Breast epithelium (tissue), 4 donors: ENCODE results near the gene LPCAT3. TPM values are rescaled to one million over a fixed set of nuclear protein-coding genes. Genes with fewer than 3 reads are reported as not detected.

Source experiments
- DNase-seq, 2 donors: peaks; one replicate each; pipeline ENCODE4 v3.0.0-alpha.2; 2019; ENCODE audit warnings: low spot score in 2 of 2
- H3K27ac ChIP-seq, 2 donors: fragments of 200-600 bp; sonication (generic) in 1 of 2; one replicate each; pipeline ENCODE4 v1.5.1; 2016 to 2019; ENCODE audit warnings: mild to moderate bottlenecking in 1 of 2
- H3K27me3 ChIP-seq, 2 donors: fragments of 200-600 bp; sonication (generic) in 1 of 2; one replicate each; pipeline versions ENCODE4 v1.5.1 to v1.6.0; 2017 to 2019; ENCODE audit warnings: control low read depth in 1 of 2, mild to moderate bottlenecking in 1 of 2
- H3K36me3 ChIP-seq: fragments of 200-600 bp; one replicate; pipeline ENCODE4 v1.5.1; 2019
- H3K4me1 ChIP-seq, 2 donors: fragments of 200-600 bp; sonication (generic); one replicate each; pipeline ENCODE4 v1.5.1; 2016 to 2019; ENCODE audit warnings: control low read depth in 1 of 2
- H3K4me3 ChIP-seq, 3 donors: fragments of 200-600 bp; sonication (generic); 1 replicate in 2 of 3; 2 replicates in 1 of 3; pipeline ENCODE4 v1.5.1; 2016 to 2019; ENCODE audit warnings: mild to moderate bottlenecking in 3 of 3, moderate library complexity in 2 of 3
- H3K9me3 ChIP-seq, 2 donors: fragments of 200-600 bp; sonication (generic) in 1 of 2; one replicate each; pipeline ENCODE4 v1.5.1; 2016 to 2019; ENCODE audit warnings: control low read depth in 1 of 2
- CTCF ChIP-seq, 3 donors: fragments of 450-650 bp; IDR thresholded peaks; one replicate each; pipeline ENCODE4 v1.5.1; 2016 to 2017; ENCODE audit warnings: antibody characterized with exemption in 3 of 3, mild to moderate bottlenecking in 3 of 3, moderate library complexity in 3 of 3
- POLR2A ChIP-seq: fragments of 450-650 bp; IDR thresholded peaks from one replicate; pipeline ENCODE4 v1.6.1; 2016; ENCODE audit warnings: antibody characterized with exemption, mild to moderate bottlenecking, moderate library complexity
- POLR2AphosphoS5 ChIP-seq, 3 donors: sonication (generic); formaldehyde crosslinking; IDR thresholded peaks; one replicate each; pipeline ENCODE4 v1.6.1; 2017; ENCODE audit warnings: antibody characterized with exemption in 3 of 3
- intact Hi-C: fragments of 100-400 bp; cut with DNase I; formaldehyde crosslinking; loops from one replicate; pipeline ENCODE4 v1.15.1; 2023; ENCODE audit warnings: low total_unique reads
- total RNA-seq, 3 donors: library from RNA; depleted of rRNA; stranded (reverse); fragments of >200 nt; gene quantifications; one replicate each; pipeline ENCODE4 v1.1.0, GENCODE V29; 2016

The LPCAT3 gene
- total RNA-seq, 3 donors from 2014 or later: 28.3 to 67.5 (median 63.7) TPM

DNA sequence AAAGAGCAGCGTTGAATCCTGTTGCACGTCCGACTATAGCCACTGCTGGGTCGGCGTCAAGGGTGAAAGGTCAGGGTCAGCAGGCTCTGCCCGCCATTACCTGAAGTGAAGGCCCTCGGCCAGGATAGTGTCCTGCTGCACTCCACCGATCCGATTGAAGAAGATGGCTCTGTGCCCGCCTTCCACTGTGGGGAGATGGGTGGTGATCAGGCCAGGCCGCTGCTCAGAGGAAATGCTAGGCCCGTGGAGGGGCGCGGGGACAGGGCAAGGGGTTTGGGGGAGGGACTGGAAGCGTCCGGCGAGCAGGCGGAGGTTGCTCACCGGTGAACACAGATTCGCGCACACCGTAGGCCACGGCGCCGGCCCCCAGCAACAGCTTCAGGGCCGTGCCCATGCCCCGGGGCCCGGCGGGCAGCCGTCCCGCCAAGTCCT, 48.2 kb downstream of the LPCAT3 start:
- intact Hi-C loops: no loop called here
- DNase-seq: no peak
- Histone ChIP-seq H3K4me1 (peaks cover 4 to 24% of the 10 kb centered on the region in 2 donors), H3K9me3 (no peaks in the 10 kb centered on the region), H3K27ac (peak overlapping the region; percentile 92 to 94), H3K4me3 (peak overlapping the region; percentile 81 to 98 (median 90)), H3K27me3 (no peaks in the 10 kb centered on the region), H3K36me3 (peaks cover 8% of the 10 kb centered on the region)
- TF ChIP-seq POLR2AphosphoS5 (IDR thresholded peaks at IDR 0.05) (no peak), POLR2A (no peak), CTCF (IDR thresholded peaks at IDR 0.05) (no peak)

DNA sequence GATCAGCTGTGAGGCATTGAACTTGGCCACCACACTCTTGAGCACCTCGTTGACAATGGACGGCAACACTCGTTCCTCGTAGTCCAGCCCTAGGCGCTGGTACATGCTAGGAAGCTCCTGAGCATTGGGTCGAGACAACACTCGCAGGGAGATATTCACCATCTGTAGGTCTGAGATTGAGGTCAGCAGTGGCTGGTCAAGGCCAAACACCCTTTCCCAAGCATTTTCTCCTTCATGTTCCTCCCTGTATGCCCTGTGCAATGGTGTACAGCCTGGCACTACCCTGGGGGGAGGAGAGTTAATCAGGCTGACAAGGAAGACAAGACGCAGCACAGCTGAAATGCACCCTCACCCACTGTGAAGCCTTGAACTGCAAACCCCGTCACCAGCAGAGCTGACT, 49.9 kb downstream of the LPCAT3 start:
- Histone ChIP-seq H3K36me3 (peaks cover 8% of the 10 kb centered on the region), H3K4me3 (no peak overlapping the region), H3K9me3 (no peaks in the 10 kb centered on the region), H3K4me1 (peaks cover 8 to 36% of the 10 kb centered on the region in 2 donors), H3K27me3 (no peaks in the 10 kb centered on the region), H3K27ac (peak overlapping the region; percentile 30 to 94)
- intact Hi-C loops: loop anchor here (10.0 kb wide), 1 partner anchor 104 kb away; the partner anchor contains the start of gene TPI1
- DNase-seq: no peak
- TF ChIP-seq CTCF (IDR thresholded peaks at IDR 0.05) (no peak), POLR2A (no peak), POLR2AphosphoS5 (IDR thresholded peaks at IDR 0.05) (no peak)

DNA sequence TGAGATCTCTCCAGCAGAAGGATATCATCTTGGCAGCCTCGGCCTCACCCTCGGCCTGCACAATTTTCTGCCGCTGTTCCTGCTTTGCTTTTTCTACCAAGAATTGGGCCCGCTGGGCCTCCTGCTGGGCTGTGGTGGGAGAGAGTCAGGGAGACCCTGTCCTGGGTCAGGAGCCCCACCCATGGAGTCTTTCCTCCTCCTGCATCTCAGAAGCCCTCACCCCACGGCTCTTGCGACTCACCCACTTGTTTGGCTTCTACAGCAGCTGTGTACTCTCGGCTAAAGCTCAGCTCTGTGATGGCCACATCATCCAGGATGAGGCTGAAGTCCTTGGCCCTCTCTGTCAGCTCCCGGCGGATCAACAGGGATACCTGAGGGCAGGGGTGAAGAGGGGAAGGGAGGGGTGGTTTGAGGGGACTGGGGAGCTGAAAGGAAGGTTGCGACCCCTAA, 50.6 kb downstream of the LPCAT3 start:
- no peaks in the 10 kb centered on the region for H3K27me3 ChIP-seq
- TF ChIP-seq POLR2AphosphoS5 (IDR thresholded peaks at IDR 0.05) (no peak), POLR2A (no peak), CTCF (IDR thresholded peaks at IDR 0.05) (no peak)
- no peaks in the 10 kb centered on the region for H3K9me3 ChIP-seq
- intact Hi-C loops: loop anchor here (10.0 kb wide), 1 partner anchor 103 kb away; the partner anchor contains the start of gene TPI1
- peaks cover 8% of the 10 kb centered on the region for H3K36me3 ChIP-seq
- no peak for DNase-seq
- H3K4me3 ChIP-seq: no peak overlapping the region
- H3K4me1 ChIP-seq: peaks cover 8 to 36% of the 10 kb centered on the region in 2 donors
- peak overlapping the region; percentile 30 to 94 for H3K27ac ChIP-seq

GRCh38 chr12:6966351-6966750, 51.9 kb downstream of the LPCAT3 start:
- no peak for TF ChIP-seq POLR2AphosphoS5 (IDR thresholded peaks at IDR 0.05)
- no peak for TF ChIP-seq POLR2A
- TF ChIP-seq CTCF (IDR thresholded peaks at IDR 0.05): no peak
- intact Hi-C loops: loop anchor here (10.0 kb wide), 1 partner anchor 102 kb away; the partner anchor contains the start of gene TPI1
- H3K9me3 ChIP-seq: no peaks in the 10 kb centered on the region
- H3K27me3 ChIP-seq: no peaks in the 10 kb centered on the region
- H3K27ac ChIP-seq: peak overlapping the region in 1 of 2 donors; percentile 99
- H3K4me3 ChIP-seq: no peak overlapping the region
- DNase-seq: no peak
- H3K36me3 ChIP-seq: peaks cover 8% of the 10 kb centered on the region
- peaks cover 12 to 42% of the 10 kb centered on the region in 2 donors for H3K4me1 ChIP-seq

- Histone ChIP-seq H3K27me3 (no peaks in the 10 kb centered on the region), H3K9me3 (no peaks in the 10 kb centered on the region), H3K4me1 (peaks cover 12 to 42% of the 10 kb centered on the region in 2 donors), H3K4me3 (no peak overlapping the region), H3K27ac (peak overlapping the region; percentile 98 to 99), H3K36me3 (peaks cover 8% of the 10 kb centered on the region)
- DNase-seq: no peak
- intact Hi-C loops: loop anchor here (10.0 kb wide), 1 partner anchor 101 kb away; the partner anchor contains the start of gene TPI1
- TF ChIP-seq POLR2AphosphoS5 (IDR thresholded peaks at IDR 0.05) (no peak), POLR2A (no peak), CTCF (IDR thresholded peaks at IDR 0.05) (no peak)
Observed at GRCh38 chr12:6965714-6966113, 52.6 kb downstream of the LPCAT3 start.
